ENCODE data around the gene MSL1.

GRCh38 chr17:40180694-40181093 lies 58.9 kb downstream of the MSL1 start:
- TF ChIP-seq ISL1 (CRISPR knock-in tag; IDR thresholded peaks at IDR 0.05) (no peak), CSRNP3 (CRISPR knock-in tag; IDR thresholded peaks at IDR 0.05) (no peak), ARNTL (CRISPR knock-in tag; IDR thresholded peaks at IDR 0.05; ENCODE audit: borderline replicate concordance, low read depth) (no peak), BACH2 (CRISPR knock-in tag; IDR thresholded peaks at IDR 0.05; ENCODE audit: borderline replicate concordance) (no peak), ESRRG (CRISPR knock-in tag; IDR thresholded peaks at IDR 0.05) (no peak), RARB (CRISPR knock-in tag; IDR thresholded peaks at IDR 0.05) (no peak), PATZ1 (CRISPR knock-in tag; IDR thresholded peaks at IDR 0.05; ENCODE audit: borderline replicate concordance) (no peak), ZNF70 (CRISPR knock-in tag; IDR thresholded peaks at IDR 0.05) (no peak), POU6F1 (CRISPR knock-in tag; IDR thresholded peaks at IDR 0.05; ENCODE audit: borderline replicate concordance, low read depth) (no peak)
